ENCODE measurements around the gene PHKB. TPM values are rescaled to one million over a fixed set of nuclear protein-coding genes. Genes with fewer than 3 reads are reported as not detected.

Gene PHKB
- total and polyA plus RNA-seq, 2 of the 8 experiments (the other 6 are each of a cell fraction or from before 2014, with no cell fraction given), result 18.6 to 38.3 TPM

GRCh38 chr16:47613251-47613650 is 152.1 kb downstream of the PHKB start (continued):
- TF ChIP-seq CHD7 (IDR thresholded peaks at IDR 0.05; ENCODE audit: insufficient replicate concordance, low read length) (no peak), TAF7 (optimal IDR thresholded peaks at IDR 0.05; ENCODE audit: borderline replicate concordance, low read depth, low read length) (no peak), SAP30 (IDR thresholded peaks at IDR 0.05; ENCODE audit: insufficient read depth, insufficient replicate concordance, low read length) (no peak), RFX5 (IDR thresholded peaks at IDR 0.05; ENCODE audit: borderline replicate concordance, low read depth, low read length) (no peak), POLR2A (IDR thresholded peaks at IDR 0.05; ENCODE audit: control extremely low read depth in 1 of 2, low read depth in 2 of 2, low read length in 2 of 2) (no peak), CBX5 (IDR thresholded peaks at IDR 0.05; ENCODE audit: low read depth, low read length) (no peak), BRCA1 (IDR thresholded peaks at IDR 0.05; ENCODE audit: low read depth, low read length) (no peak)

Data from H1 (cell line).